OCI-LY3 (cell line): ENCODE results near the gene HOXB9.

Experiments used
- CTCF ChIP-seq: fragments of 200-600, 300-600 bp; sonication (generic); IDR thresholded peaks from 2 replicates; pipeline ENCODE4 v1.5.1; 2014; ENCODE audit warnings: antibody characterized with exemption, low read length, low read depth
- EZH2phosphoT487 ChIP-seq: fragments of 200-600 bp; shearing (Covaris generic); IDR thresholded peaks from 2 replicates; pipeline ENCODE4 v1.6.1; 2018; ENCODE audit warnings: antibody characterized with exemption, mixed run types, low read depth

GRCh38 chr17:48600244-48601098, 25.7 kb downstream of the HOXB9 start:
- TF ChIP-seq CTCF: no peak
- no peak for TF ChIP-seq EZH2phosphoT487
